PC-9 (cell line): ENCODE measurements around the gene AMACR. TPM values are rescaled to one million over a fixed set of nuclear protein-coding genes. Genes with fewer than 3 reads are reported as not detected.
"Not testable (repeated sequence)": the region's sequence is repeated elsewhere in the genome, so short reads cannot be mapped to it uniquely, and the experiment has no call there.

Experiments used
- BruUV-seq: library from RNA; stranded (reverse); fragments of 400-500 nt; replicated peaks from 2 replicates; lab custom pipeline; 2021; lab: Mats Ljungman, UMichigan
- CTCF ChIA-PET: fragments of 300-600 bp; sonication (Branson Sonifier 250); formaldehyde crosslinking; loops from one replicate; lab custom pipeline; 2022; ENCODE audit warnings: antibody characterized with exemption; lab: Charles Lee
- POLR2A ChIA-PET: fragments of 300-600 bp; sonication (Branson Sonifier 250); formaldehyde crosslinking; loops from one replicate; lab custom pipeline; 2022; ENCODE audit warnings: antibody characterized with exemption; ENCODE audit not compliant: unreplicated experiment; lab: Charles Lee
- DNase-seq, 2 experiments: peaks; one replicate each; pipeline versions ENCODE4 v3.0.0 to v3.0.0-alpha.2; 2015 to 2022; ENCODE audit warnings: mixed read lengths in 1 of 2
- H2AFZ ChIP-seq: fragments of 200-600 bp; sonication (generic); 2 replicates; pipeline ENCODE4 v1.8.1; 2017; ENCODE audit warnings: antibody characterized with exemption
- H3F3A ChIP-seq: fragments of 200-600 bp; sonication (generic); 2 replicates; pipeline ENCODE4 v1.8.1; 2017; ENCODE audit warnings: antibody characterized with exemption, mild to moderate bottlenecking, low read depth; ENCODE audit not compliant: insufficient read depth
- H3K27ac ChIP-seq: fragments of 200-600 bp; sonication (generic); 2 replicates; pipeline ENCODE4 v1.6.1; 2016; ENCODE audit warnings: mixed run types
- H3K27me3 ChIP-seq: fragments of 200-600 bp; sonication (generic); 2 replicates; pipeline ENCODE4 v1.6.1; 2016; ENCODE audit warnings: low read depth, mixed run types; ENCODE audit not compliant: insufficient read depth
- H3K36me3 ChIP-seq: fragments of 200-600 bp; sonication (generic); 2 replicates; pipeline ENCODE4 v1.6.1; 2016; ENCODE audit warnings: low read depth, mixed run types
- H3K4me1 ChIP-seq: fragments of 200-600 bp; sonication (generic); replicated peaks from 2 replicates; pipeline ENCODE4 v1.6.1; 2016; ENCODE audit warnings: mixed run types; ENCODE audit not compliant: insufficient read depth
- H3K4me2 ChIP-seq: fragments of 200-600 bp; sonication (generic); 2 replicates; pipeline ENCODE4 v1.6.1; 2017; ENCODE audit warnings: mixed run types
- H3K4me3 ChIP-seq: fragments of 200-600 bp; sonication (generic); 2 replicates; pipeline ENCODE4 v1.6.1; 2016; ENCODE audit warnings: mixed run types
- H3K79me2 ChIP-seq: fragments of 200-600 bp; sonication (generic); 2 replicates; pipeline ENCODE4 v1.6.1; 2017; ENCODE audit warnings: low read depth, mixed run types
- H3K9me2 ChIP-seq: fragments of 200-600 bp; sonication (generic); 2 replicates; pipeline ENCODE4 v1.8.1; 2017; ENCODE audit warnings: mild to moderate bottlenecking; ENCODE audit not compliant: insufficient read depth
- H3K9me3 ChIP-seq: fragments of 200-600 bp; sonication (generic); 2 replicates; pipeline ENCODE4 v1.8.1; 2016; ENCODE audit warnings: low read depth; ENCODE audit not compliant: insufficient read depth
- H4K20me1 ChIP-seq: fragments of 200-600 bp; sonication (generic); 2 replicates; pipeline ENCODE4 v1.8.1; 2017; ENCODE audit not compliant: insufficient read depth
- CTCF ChIP-seq: fragments of 200-600 bp; sonication (generic); conservative IDR thresholded peaks from 2 replicates; pipeline ENCODE4 v1.6.1; 2017; ENCODE audit warnings: mixed run types, antibody characterized with exemption, mild to moderate bottlenecking, moderate library complexity
- EZH2 ChIP-seq: fragments of 200-600 bp; sonication (generic); IDR thresholded peaks from 2 replicates; pipeline ENCODE4 v1.8.0; 2017; ENCODE audit warnings: antibody characterized with exemption, low read depth
- intact Hi-C: fragments of 100-400 bp; cut with micrococcal nuclease; formaldehyde crosslinking; loops from one replicate; pipeline ENCODE4 v1.10.0; 2022; ENCODE audit not compliant: unreplicated experiment
- total RNA-seq: library from RNA; stranded (reverse); gene quantifications from 2 replicates; pipeline ENCODE4 v1.2.3, GENCODE V29; 2021

Gene AMACR
- total RNA-seq, 1 experiment from 2014 or later: 31.2 TPM

GRCh38 chr5:33964132-33964700, 43.6 kb downstream of the AMACR start:
- Histone ChIP-seq H2AFZ (no peak overlapping the region), H3K9me2 (peaks cover 10% of the 10 kb centered on the region; the same call in 1 of the 2 replicates), H3K4me3 (no peak overlapping the region), H3K27ac (no peak overlapping the region), H4K20me1 (no peaks in the 10 kb centered on the region), H3K4me2 (no peak overlapping the region), H3K27me3 (no peaks in the 10 kb centered on the region), H3K79me2 (no peaks in the 10 kb centered on the region), H3K4me1 (no peaks in the 10 kb centered on the region), H3K36me3 (no peaks in the 10 kb centered on the region), H3K9me3 (no peaks in the 10 kb centered on the region), H3F3A (no peaks in the 10 kb centered on the region)
- ChIA-PET POLR2A (interaction anchor here (0.6 kb wide), 1 partner anchor 22 kb away, joined by 4 read pairs; no protein-coding TSS in a partner anchor), CTCF (no interaction called here)
- no peak for DNase-seq
- no TSS peak for BruUV-seq
- intact Hi-C loops: no loop called here
- TF ChIP-seq EZH2 (no peak), CTCF (no peak)

- CTCF ChIA-PET: no interaction called here
Observed at GRCh38 chr5:33958176-33958575, 49.7 kb downstream of the AMACR start.

GRCh38 chr5:33957577-33958150, 50.2 kb downstream of the AMACR start:
- intact Hi-C loops: no loop called here
- CTCF ChIA-PET: no interaction called here
- DNase-seq: no peak

More at GRCh38 chr5:33958176-33958575, 49.7 kb downstream of the AMACR start:
- BruUV-seq: no TSS peak
- H3K27ac ChIP-seq: no peak overlapping the region
- intact Hi-C loops: no loop called here
- no peaks in the 10 kb centered on the region for H3K27me3 ChIP-seq
- no peak overlapping the region for H3K4me2 ChIP-seq
- no peaks in the 10 kb centered on the region for H4K20me1 ChIP-seq
- H3K36me3 ChIP-seq: no peaks in the 10 kb centered on the region
- peaks cover 9% of the 10 kb centered on the region; the same call in 1 of the 2 replicates for H3K9me2 ChIP-seq
- H3F3A ChIP-seq: no peaks in the 10 kb centered on the region
- H3K4me3 ChIP-seq: no peak overlapping the region
- no peak for DNase-seq
- no peaks in the 10 kb centered on the region for H3K9me3 ChIP-seq
- H2AFZ ChIP-seq: no peak overlapping the region
- no peaks in the 10 kb centered on the region for H3K4me1 ChIP-seq
- TF ChIP-seq CTCF (no peak), EZH2 (no peak)
- POLR2A ChIA-PET: no interaction called here
- H3K79me2 ChIP-seq: no peaks in the 10 kb centered on the region

GRCh38 chr5:33952175-33952574, 55.7 kb downstream of the AMACR start:
- intact Hi-C loops, H3K36me3 ChIP-seq, DNase-seq, H3K27ac ChIP-seq, H3K4me3 ChIP-seq, BruUV-seq, H2AFZ ChIP-seq, H3F3A ChIP-seq, H3K4me1 ChIP-seq, H3K9me3 ChIP-seq, H4K20me1 ChIP-seq, H3K27me3 ChIP-seq, H3K9me2 ChIP-seq, H3K79me2 ChIP-seq, H3K4me2 ChIP-seq: not testable (repeated sequence)
- CTCF ChIA-PET: interaction anchor here (0.6 kb wide), 1 partner anchor 280 kb away, joined by 6 read pairs; no protein-coding TSS in a partner anchor
- POLR2A ChIA-PET: interaction anchor here (0.6 kb wide), 1 partner anchor 365 kb away, joined by 19 read pairs; no protein-coding TSS in a partner anchor

More at GRCh38 chr5:33957577-33958150, 50.2 kb downstream of the AMACR start:
- BruUV-seq: no TSS peak
- H3K4me1 ChIP-seq: no peaks in the 10 kb centered on the region
- no peaks in the 10 kb centered on the region for H3K36me3 ChIP-seq
- TF ChIP-seq CTCF: no peak
- no peak for TF ChIP-seq EZH2
- no peak overlapping the region for H3K27ac ChIP-seq
- POLR2A ChIA-PET: no interaction called here
- H2AFZ ChIP-seq: no peak overlapping the region
- H3K9me3 ChIP-seq: no peaks in the 10 kb centered on the region
- H3K79me2 ChIP-seq: no peaks in the 10 kb centered on the region
- H3K27me3 ChIP-seq: no peaks in the 10 kb centered on the region
- no peaks in the 10 kb centered on the region for H3F3A ChIP-seq
- H3K4me3 ChIP-seq: no peak overlapping the region
- no peaks in the 10 kb centered on the region for H4K20me1 ChIP-seq
- H3K9me2 ChIP-seq: peaks cover 4% of the 10 kb centered on the region; the same call in 1 of the 2 replicates
- no peak overlapping the region for H3K4me2 ChIP-seq
